Measurements from ENCODE around the gene SRGAP1. TPM values are rescaled to one million over a fixed set of nuclear protein-coding genes. Genes with fewer than 3 reads are reported as not detected.

SRGAP1 gene
- total and polyA plus RNA-seq, 2 of the 8 experiments (the other 6 are each of a cell fraction or from before 2014, with no cell fraction given) = 3.2 to 7.3 TPM

- TF ChIP-seq CHD7 (IDR thresholded peaks at IDR 0.05; ENCODE audit: insufficient replicate concordance, low read length) = no peak
- TF ChIP-seq RBBP5 (IDR thresholded peaks at IDR 0.05; ENCODE audit: borderline replicate concordance, low read depth, low read length) = no peak
- no peak for TF ChIP-seq BCL11A (IDR thresholded peaks at IDR 0.05; ENCODE audit: low read depth in 2 of 2, low read length in 2 of 2)
- TF ChIP-seq E2F6 (IDR thresholded peaks at IDR 0.05) = no peak
- TF ChIP-seq KDM1A (IDR thresholded peaks at IDR 0.05; ENCODE audit: borderline replicate concordance, low read length) = no peak
- TF ChIP-seq BRCA1 (IDR thresholded peaks at IDR 0.05; ENCODE audit: low read depth, low read length) = no peak
- TF ChIP-seq SRF (IDR thresholded peaks at IDR 0.05; ENCODE audit: low read depth, low read length) = no peak
- no peak for TF ChIP-seq CHD2 (IDR thresholded peaks at IDR 0.05; ENCODE audit: low read length)
- no peak for TF ChIP-seq YY1 (IDR thresholded peaks at IDR 0.05; ENCODE audit: low read depth, low read length)
- TF ChIP-seq EGR1 (IDR thresholded peaks at IDR 0.05; ENCODE audit: borderline replicate concordance, low read depth, low read length) = no peak
- no peak for TF ChIP-seq HDAC2 (IDR thresholded peaks at IDR 0.05; ENCODE audit: borderline replicate concordance in 1 of 2, low read depth in 2 of 2, low read length in 2 of 2)
- no peak for TF ChIP-seq MAFK (IDR thresholded peaks at IDR 0.05; ENCODE audit: low read depth, low read length)
Measured at GRCh38 chr12:64142382-64142781, 297.9 kb downstream of the SRGAP1 start (continued).
